K562 (cell line): Measurements from ENCODE around the gene PHF11. TPM values are rescaled to one million over a fixed set of nuclear protein-coding genes. Genes with fewer than 3 reads are reported as not detected.

Experiments
- ATAC-seq: fragments of 200-7000 bp; cut with Tn5 transposase; 3 replicates; pipeline ENCODE4 v1.9.1; 2020; ENCODE audit warnings: moderate library complexity
- BruUV-seq: library from RNA; stranded (reverse); fragments of 400-500 nt; replicated peaks from 2 replicates; lab custom pipeline; 2021; lab: Mats Ljungman, UMichigan
- CTCF ChIA-PET: fragments of 300-600 bp; formaldehyde crosslinking; extraction: SDS; loops from one replicate; lab custom pipeline; 2021; ENCODE audit warnings: low intra/inter-chr PET ratio; lab: Yijun Ruan, JAX
- POLR2A ChIA-PET: fragments of 300-600, 350-650 bp; sonication (Branson Sonifier 250); formaldehyde crosslinking; extraction: SDS; loops from one replicate; lab custom pipeline; 2021; ENCODE audit warnings: antibody characterized with exemption, inconsistent platforms; lab: Yijun Ruan, JAX
- DNase-seq, 4 experiments: peaks; one replicate each; pipeline versions ENCODE4 v3.0.0 to v3.0.0-alpha.2; 2011 to 2018; ENCODE audit warnings: low spot score in 3 of 4, mixed read lengths in 3 of 4; ENCODE audit errors: extremely low read depth in 1 of 4
- FAIRE-seq: peaks from 2 replicates; lab custom pipeline; 2011; peaks lifted over from hg19 to GRCh38; lab: Jason Lieb, UNC
- H2AFZ ChIP-seq: 2 replicates; pipeline ENCODE4 v1.6.0; 2011; ENCODE audit warnings: low read depth, low read length, control low read depth, inconsistent platforms
- H3K27ac ChIP-seq: fragments of 200-600 bp; 3 replicates; pipeline ENCODE4 v1.8.0; 2011; ENCODE audit warnings: low read depth, mild to moderate bottlenecking, control low read depth, inconsistent platforms, low read length, moderate library complexity, mixed read lengths; ENCODE audit errors: extremely low read depth
- H3K27me3 ChIP-seq, 2 experiments: fragments of 300-600 bp in 1 of 2; 2 replicates in 1 of 2; 3 replicates in 1 of 2; pipeline versions ENCODE4 v1.6.0 to v1.8.0; 2011; ENCODE audit warnings: inconsistent platforms in 2 of 2, low read length in 2 of 2, mild to moderate bottlenecking in 1 of 2, mixed read lengths in 1 of 2, moderate library complexity in 1 of 2; ENCODE audit not compliant: control insufficient read depth in 2 of 2, insufficient read depth in 2 of 2
- H3K36me3 ChIP-seq: fragments of 300-600 bp; 3 replicates; pipeline ENCODE4 v1.8.0; 2011; ENCODE audit warnings: mild to moderate bottlenecking, low read length, inconsistent platforms; ENCODE audit not compliant: control insufficient read depth, insufficient read depth
- H3K4me1 ChIP-seq, 2 experiments: fragments of 200-600 bp in 1 of 2; replicated peaks in 1 of 2; 2 replicates in 1 of 2; 3 replicates in 1 of 2; pipeline versions ENCODE4 v1.5.1 to v1.8.0; 2011; ENCODE audit warnings: inconsistent platforms in 2 of 2, low read length in 2 of 2, mild to moderate bottlenecking in 1 of 2, mixed read lengths in 1 of 2, moderate library complexity in 1 of 2; ENCODE audit not compliant: control insufficient read depth in 2 of 2, insufficient read depth in 2 of 2
- H3K4me2 ChIP-seq: 2 replicates; pipeline ENCODE4 v1.6.1; 2011; ENCODE audit warnings: low read length, control low read depth, inconsistent platforms, mixed read lengths; ENCODE audit not compliant: insufficient read depth
- H3K4me3 ChIP-seq: fragments of 200-600 bp; sonication (generic), shearing (Covaris generic); 2 replicates; pipeline ENCODE4 v1.5.1; 2016; ENCODE audit warnings: control low read depth, inconsistent platforms
- H3K79me2 ChIP-seq: fragments of 200-600 bp; 3 replicates; pipeline ENCODE4 v1.8.0; 2011; ENCODE audit warnings: low read length, inconsistent platforms; ENCODE audit not compliant: control insufficient read depth, insufficient read depth
- H3K9ac ChIP-seq, 2 experiments: 2 replicates each; pipeline versions ENCODE4 v1.6.0 to v1.6.1; 2011; ENCODE audit warnings: low read depth in 2 of 2, low read length in 2 of 2, control low read depth in 1 of 2, inconsistent platforms in 1 of 2, mild to moderate bottlenecking in 1 of 2, mixed read lengths in 1 of 2; ENCODE audit not compliant: insufficient read depth in 1 of 2
- H3K9me1 ChIP-seq: one replicate; pipeline ENCODE4 v1.6.0; 2011; ENCODE audit warnings: inconsistent platforms, mild to moderate bottlenecking, low read length, moderate library complexity; ENCODE audit not compliant: control insufficient read depth, insufficient read depth
- H3K9me3 ChIP-seq: replicated peaks from 2 replicates; pipeline ENCODE4 v1.5.1; 2011; ENCODE audit warnings: low read depth, low read length, inconsistent platforms; ENCODE audit not compliant: control insufficient read depth, insufficient read depth
- H4K20me1 ChIP-seq: replicated peaks from 2 replicates; pipeline ENCODE4 v1.6.1; 2011; ENCODE audit warnings: low read length, inconsistent platforms, mixed read lengths; ENCODE audit not compliant: control insufficient read depth, insufficient read depth
- WGBS: fragments of 100-300 bp; shearing (Covaris generic); methylation state at CpG from one replicate; pipeline ENCODE4 v1.1.6; 2016; ENCODE audit warnings: low coverage, mixed read lengths; ENCODE audit not compliant: insufficient coverage; ENCODE audit errors: missing lambda C conversion rate; 5-methylcytosine and 5-hydroxymethylcytosine counted together
- in situ Hi-C: fragments of 300-500 bp; cut with MboI; formaldehyde crosslinking; loops from 4 replicates; pipeline ENCODE4 v1.15.0; 2018; ENCODE audit warnings: inconsistent platforms, mixed read lengths
- intact Hi-C: fragments of 100-400 bp; cut with micrococcal nuclease; formaldehyde crosslinking; loops from 2 replicates; pipeline ENCODE4 v1.14.2; 2022
- polyA plus RNA-seq, 8 experiments: library from polyadenylated mRNA; depleted of rRNA in 4 of 8; stranded (reverse) in 5 of 8; unstranded in 3 of 8; fragments of >200 nt; fragmentation: Nextera tagmentation in 2 of 8; fragmentation: Illumina TruSeq in 1 of 8; extraction: Ambion mirVana in 2 of 8; extraction: Trizol in 1 of 8; gene quantifications; 2 replicates each; pipeline versions ENCODE4 v1.2.1 to v1.2.3, GENCODE V29; 2011 to 2014; ENCODE audit warnings: inconsistent platforms in 1 of 8, missing spikeins in 1 of 8
- total RNA-seq, 7 experiments: library from RNA; depleted of rRNA in 6 of 7; stranded (reverse); fragments of >200 nt in 6 of 7; fragmentation: Illumina TruSeq in 2 of 7; extraction: Trizol in 2 of 7; gene quantifications; 2 replicates each; pipeline versions ENCODE4 v1.2.1 to v1.2.3, GENCODE V29; 2011 to 2021; ENCODE audit warnings: low replicate concordance in 1 of 7
- TF ChIP-seq, protein P1 (sequence below), 2 experiments: fragments of 450-650 bp; conservative IDR thresholded peaks; 2 replicates each; pipeline ENCODE4 v1.6.1; 2017; ENCODE audit warnings: mild to moderate bottlenecking in 2 of 2, moderate library complexity in 2 of 2
- TF ChIP-seq, protein P2 (sequence below): IDR thresholded peaks from 2 replicates; pipeline ENCODE4 v1.6.1; 2011; ENCODE audit warnings: borderline replicate concordance, low read depth, mild to moderate bottlenecking, moderate library complexity, low read length; ENCODE audit not compliant: insufficient read depth, poor library complexity, severe bottlenecking
- TF ChIP-seq, protein P3 (sequence below), 3 experiments: IDR thresholded peaks in 2 of 3; conservative IDR thresholded peaks in 1 of 3; 2 replicates each; pipeline ENCODE4 v1.5.1; 2011 to 2012; ENCODE audit warnings: low read length in 3 of 3, mild to moderate bottlenecking in 3 of 3, control low read depth in 2 of 3, improper control_type of control experiment in 1 of 3, inconsistent platforms in 1 of 3, low read depth in 1 of 3, mixed read lengths in 1 of 3, moderate library complexity in 1 of 3; ENCODE audit not compliant: insufficient read depth in 2 of 3

Gene PHF11
- total and polyA plus RNA-seq, 9 of the 15 experiments (the other 6 are each of a cell fraction or from before 2014, with no cell fraction given) = 1.9 to 7.0 (median 5.3) TPM

DNA sequence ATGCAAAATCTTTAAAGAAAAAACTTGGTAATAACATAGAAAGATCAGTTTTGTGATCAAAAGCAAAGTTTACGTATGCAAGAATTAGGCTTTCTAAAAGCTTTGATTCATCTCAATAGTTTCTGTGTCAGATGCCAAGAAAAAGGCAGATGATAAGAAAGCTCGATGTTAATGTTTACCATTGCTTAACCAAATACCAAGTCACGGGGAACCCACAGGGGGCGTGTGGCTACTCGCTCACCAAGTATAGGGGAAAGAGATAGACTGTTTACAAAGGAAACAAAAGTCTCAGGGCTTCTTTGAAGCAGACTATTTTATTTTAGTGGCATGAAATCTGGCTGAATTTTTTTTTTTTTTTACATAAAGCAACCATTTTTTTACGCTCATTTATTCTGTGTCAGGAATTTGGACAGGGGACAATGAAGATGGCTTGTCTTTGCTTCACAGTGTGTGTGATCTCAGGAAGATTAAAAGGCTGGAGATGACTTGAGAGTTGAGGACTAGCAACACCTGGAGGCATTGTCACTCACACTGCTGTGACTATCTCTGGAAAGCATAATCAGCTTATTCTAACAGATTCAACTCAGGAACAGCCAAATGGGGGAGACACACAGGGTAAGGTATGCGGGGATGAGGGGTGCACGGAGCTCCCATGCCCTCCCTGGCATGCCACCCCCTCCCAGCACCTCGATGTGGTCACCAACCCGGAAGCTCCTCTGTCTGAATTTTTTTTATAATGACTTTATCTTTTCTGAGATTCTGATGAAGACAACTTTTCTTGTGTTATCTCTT lies 64.7 kb downstream of the PHF11 start:
- ATAC-seq (0 out of 3 replicates have a peak, but pooled peaks have one; percentile 37), FAIRE-seq (no peak), DNase-seq (peak in 1 of 4 experiments; percentile 8)
- Histone ChIP-seq H3K9ac (no peak overlapping the region), H3K27ac (no peak overlapping the region), H3K79me2 (no peaks in the 10 kb centered on the region), H3K4me2 (no peak overlapping the region), H4K20me1 (no peaks in the 10 kb centered on the region), H3K4me1 (no peaks in the 10 kb centered on the region), H2AFZ (no peak overlapping the region), H3K9me1 (no peaks in the 10 kb centered on the region), H3K4me3 (no peak overlapping the region), H3K9me3 (no peaks in the 10 kb centered on the region), H3K27me3 (no peaks in the 10 kb centered on the region), H3K36me3 (peaks cover 14% of the 10 kb centered on the region; the same call in 2 of the 3 replicates)
- intact Hi-C loops = no loop called here
- 77% methylated on average over 10 of the region's 10 CpGs for WGBS
- ChIA-PET POLR2A (no interaction called here), CTCF (interaction anchor here (0.6 kb wide), 1 partner anchor 230 kb away, joined by 5 read pairs; no protein-coding TSS in a partner anchor)
- in situ Hi-C loops = no loop called here
- TF ChIP-seq, protein P1, sequence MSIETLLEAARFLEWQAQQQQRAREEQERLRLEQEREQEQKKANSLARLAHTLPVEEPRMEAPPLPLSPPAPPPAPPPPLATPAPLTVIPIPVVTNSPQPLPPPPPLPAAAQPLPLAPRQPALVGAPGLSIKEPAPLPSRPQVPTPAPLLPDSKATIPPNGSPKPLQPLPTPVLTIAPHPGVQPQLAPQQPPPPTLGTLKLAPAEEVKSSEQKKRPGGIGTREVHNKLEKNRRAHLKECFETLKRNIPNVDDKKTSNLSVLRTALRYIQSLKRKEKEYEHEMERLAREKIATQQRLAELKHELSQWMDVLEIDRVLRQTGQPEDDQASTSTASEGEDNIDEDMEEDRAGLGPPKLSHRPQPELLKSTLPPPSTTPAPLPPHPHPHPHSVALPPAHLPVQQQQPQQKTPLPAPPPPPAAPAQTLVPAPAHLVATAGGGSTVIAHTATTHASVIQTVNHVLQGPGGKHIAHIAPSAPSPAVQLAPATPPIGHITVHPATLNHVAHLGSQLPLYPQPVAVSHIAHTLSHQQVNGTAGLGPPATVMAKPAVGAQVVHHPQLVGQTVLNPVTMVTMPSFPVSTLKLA (conservative IDR thresholded peaks at IDR 0.05) = no peak
- TF ChIP-seq, protein P2, sequence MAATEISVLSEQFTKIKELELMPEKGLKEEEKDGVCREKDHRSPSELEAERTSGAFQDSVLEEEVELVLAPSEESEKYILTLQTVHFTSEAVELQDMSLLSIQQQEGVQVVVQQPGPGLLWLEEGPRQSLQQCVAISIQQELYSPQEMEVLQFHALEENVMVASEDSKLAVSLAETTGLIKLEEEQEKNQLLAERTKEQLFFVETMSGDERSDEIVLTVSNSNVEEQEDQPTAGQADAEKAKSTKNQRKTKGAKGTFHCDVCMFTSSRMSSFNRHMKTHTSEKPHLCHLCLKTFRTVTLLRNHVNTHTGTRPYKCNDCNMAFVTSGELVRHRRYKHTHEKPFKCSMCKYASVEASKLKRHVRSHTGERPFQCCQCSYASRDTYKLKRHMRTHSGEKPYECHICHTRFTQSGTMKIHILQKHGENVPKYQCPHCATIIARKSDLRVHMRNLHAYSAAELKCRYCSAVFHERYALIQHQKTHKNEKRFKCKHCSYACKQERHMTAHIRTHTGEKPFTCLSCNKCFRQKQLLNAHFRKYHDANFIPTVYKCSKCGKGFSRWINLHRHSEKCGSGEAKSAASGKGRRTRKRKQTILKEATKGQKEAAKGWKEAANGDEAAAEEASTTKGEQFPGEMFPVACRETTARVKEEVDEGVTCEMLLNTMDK = peak; percentile 44
- TF ChIP-seq, protein P3, sequence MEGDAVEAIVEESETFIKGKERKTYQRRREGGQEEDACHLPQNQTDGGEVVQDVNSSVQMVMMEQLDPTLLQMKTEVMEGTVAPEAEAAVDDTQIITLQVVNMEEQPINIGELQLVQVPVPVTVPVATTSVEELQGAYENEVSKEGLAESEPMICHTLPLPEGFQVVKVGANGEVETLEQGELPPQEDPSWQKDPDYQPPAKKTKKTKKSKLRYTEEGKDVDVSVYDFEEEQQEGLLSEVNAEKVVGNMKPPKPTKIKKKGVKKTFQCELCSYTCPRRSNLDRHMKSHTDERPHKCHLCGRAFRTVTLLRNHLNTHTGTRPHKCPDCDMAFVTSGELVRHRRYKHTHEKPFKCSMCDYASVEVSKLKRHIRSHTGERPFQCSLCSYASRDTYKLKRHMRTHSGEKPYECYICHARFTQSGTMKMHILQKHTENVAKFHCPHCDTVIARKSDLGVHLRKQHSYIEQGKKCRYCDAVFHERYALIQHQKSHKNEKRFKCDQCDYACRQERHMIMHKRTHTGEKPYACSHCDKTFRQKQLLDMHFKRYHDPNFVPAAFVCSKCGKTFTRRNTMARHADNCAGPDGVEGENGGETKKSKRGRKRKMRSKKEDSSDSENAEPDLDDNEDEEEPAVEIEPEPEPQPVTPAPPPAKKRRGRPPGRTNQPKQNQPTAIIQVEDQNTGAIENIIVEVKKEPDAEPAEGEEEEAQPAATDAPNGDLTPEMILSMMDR (IDR thresholded peaks at IDR 0.05 in 2 of 3, conservative IDR thresholded peaks at IDR 0.05 in 1 of 3; ENCODE audit: insufficient read depth in 2 of 3, low read depth in 1 of 3, low read length in 3 of 3) = peak in 1 of 3 experiments; percentile 20; a peak in 2 of 6 replicates
- no TSS peak for BruUV-seq
